ENCODE data around the gene DAZAP1. TPM values are rescaled to one million over a fixed set of nuclear protein-coding genes. Genes with fewer than 3 reads are reported as not detected.

Gene DAZAP1
- total RNA-seq, 2 experiments from 2014 or later, result 128 to 133 TPM

GRCh38 chr19:1370579-1371361 lies 36.6 kb upstream of the DAZAP1 start:
- Mint-ChIP-seq H3K27ac (no peak overlapping the region), H3K9me3 (no peaks in the 10 kb centered on the region), H3K27me3 (no peaks in the 10 kb centered on the region), H3K36me3 (ENCODE audit: low read depth) (peaks cover 24% of the 10 kb centered on the region), H3K4me3 (no peak overlapping the region), H3K4me1 (ENCODE audit: low read depth) (no peaks in the 10 kb centered on the region)
- POLR2A ChIA-PET, result no interaction called here
- Histone ChIP-seq H3K27me3 (ENCODE audit: control insufficient read depth in 1 of 2, insufficient read depth in 2 of 2, low read length in 2 of 2) (no peaks in the 10 kb centered on the region), H3K4me3 (ENCODE audit: low read length) (no peak overlapping the region), H3K9me3 (ENCODE audit: control insufficient read depth in 1 of 2, insufficient read depth in 1 of 2, low read length in 2 of 2) (no peaks in the 10 kb centered on the region), H3K27ac (ENCODE audit: low read depth in 1 of 2, low read length in 2 of 2) (no peak overlapping the region), H3K4me1 (ENCODE audit: insufficient read depth, low read length) (no peaks in the 10 kb centered on the region), H3K36me3 (ENCODE audit: insufficient read depth, low read length) (peaks cover 37% of the 10 kb centered on the region)
- intact Hi-C loops (cut with DNase I, micrococcal nuclease), result no loop called here
- TF ChIP-seq, protein P1, sequence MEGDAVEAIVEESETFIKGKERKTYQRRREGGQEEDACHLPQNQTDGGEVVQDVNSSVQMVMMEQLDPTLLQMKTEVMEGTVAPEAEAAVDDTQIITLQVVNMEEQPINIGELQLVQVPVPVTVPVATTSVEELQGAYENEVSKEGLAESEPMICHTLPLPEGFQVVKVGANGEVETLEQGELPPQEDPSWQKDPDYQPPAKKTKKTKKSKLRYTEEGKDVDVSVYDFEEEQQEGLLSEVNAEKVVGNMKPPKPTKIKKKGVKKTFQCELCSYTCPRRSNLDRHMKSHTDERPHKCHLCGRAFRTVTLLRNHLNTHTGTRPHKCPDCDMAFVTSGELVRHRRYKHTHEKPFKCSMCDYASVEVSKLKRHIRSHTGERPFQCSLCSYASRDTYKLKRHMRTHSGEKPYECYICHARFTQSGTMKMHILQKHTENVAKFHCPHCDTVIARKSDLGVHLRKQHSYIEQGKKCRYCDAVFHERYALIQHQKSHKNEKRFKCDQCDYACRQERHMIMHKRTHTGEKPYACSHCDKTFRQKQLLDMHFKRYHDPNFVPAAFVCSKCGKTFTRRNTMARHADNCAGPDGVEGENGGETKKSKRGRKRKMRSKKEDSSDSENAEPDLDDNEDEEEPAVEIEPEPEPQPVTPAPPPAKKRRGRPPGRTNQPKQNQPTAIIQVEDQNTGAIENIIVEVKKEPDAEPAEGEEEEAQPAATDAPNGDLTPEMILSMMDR (IDR thresholded peaks at IDR 0.05), result no peak
- ATAC-seq (ENCODE audit: poor library complexity) (no peak), DNase-seq (peak in 1 of 14 experiments; percentile 31)
- CTCF ChIA-PET, result interaction anchor here (1.4 to 2.7 kb wide), 3 partner anchors 12 to 127 kb away, joined by 3 to 12 read pairs (median 11); no protein-coding TSS in a partner anchor

DNA sequence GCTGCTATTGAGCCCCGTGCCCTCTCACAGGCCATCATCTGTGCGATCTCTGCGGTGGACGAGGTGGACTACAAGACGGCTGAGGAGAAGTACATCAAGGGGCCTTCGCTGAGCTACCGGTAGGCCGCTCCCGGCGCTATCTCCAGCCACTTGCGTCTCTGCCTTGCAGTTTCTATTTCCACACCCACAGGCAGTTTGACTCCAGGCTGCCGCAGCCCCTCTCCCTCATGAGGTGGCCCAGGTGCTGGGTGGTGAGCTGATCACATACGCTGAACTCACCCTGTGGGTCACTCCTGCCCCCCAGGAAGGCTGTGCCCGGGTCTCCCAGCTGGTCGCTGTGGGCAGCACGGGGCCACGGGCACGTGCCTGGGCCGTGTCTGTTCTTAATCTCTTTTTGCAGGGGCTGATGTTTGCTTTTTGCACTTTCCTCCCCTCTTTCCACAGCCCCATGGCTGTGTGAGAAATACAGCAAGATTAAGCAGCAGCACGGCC lies 34.3 kb upstream of the DAZAP1 start:
- H3K4me3 ChIP-seq (ENCODE audit: low read length), result no peak overlapping the region
- H3K27ac Mint-ChIP-seq, result no peak overlapping the region
- H3K4me1 Mint-ChIP-seq (ENCODE audit: low read depth), result no peaks in the 10 kb centered on the region
- no peaks in the 10 kb centered on the region for H3K27me3 Mint-ChIP-seq
- ATAC-seq (ENCODE audit: poor library complexity) (no peak), DNase-seq (no peak)
- no peaks in the 10 kb centered on the region for H3K9me3 ChIP-seq (ENCODE audit: control insufficient read depth in 1 of 2, insufficient read depth in 1 of 2, low read length in 2 of 2)
- no peak overlapping the region for H3K4me3 Mint-ChIP-seq
- TF ChIP-seq, protein P1 (IDR thresholded peaks at IDR 0.05), result no peak
- ChIA-PET CTCF (interaction anchor here (1.3 to 2.7 kb wide), 3 partner anchors 9 to 129 kb away, joined by 4 to 12 read pairs (median 11); no protein-coding TSS in a partner anchor), POLR2A (interaction anchor here (1.4 kb wide), 1 partner anchor 94 kb away, joined by 6 read pairs; no protein-coding TSS in a partner anchor)
- no peak overlapping the region for H3K27ac ChIP-seq (ENCODE audit: low read depth in 1 of 2, low read length in 2 of 2)
- intact Hi-C loops (cut with DNase I, micrococcal nuclease), result no loop called here
- H3K9me3 Mint-ChIP-seq, result no peaks in the 10 kb centered on the region
- no peaks in the 10 kb centered on the region for H3K4me1 ChIP-seq (ENCODE audit: insufficient read depth, low read length)
- peaks cover 20% of the 10 kb centered on the region for H3K36me3 Mint-ChIP-seq (ENCODE audit: low read depth)
- no peaks in the 10 kb centered on the region for H3K27me3 ChIP-seq (ENCODE audit: control insufficient read depth in 1 of 2, insufficient read depth in 2 of 2, low read length in 2 of 2)
- peaks cover 28% of the 10 kb centered on the region for H3K36me3 ChIP-seq (ENCODE audit: insufficient read depth, low read length)

DNA sequence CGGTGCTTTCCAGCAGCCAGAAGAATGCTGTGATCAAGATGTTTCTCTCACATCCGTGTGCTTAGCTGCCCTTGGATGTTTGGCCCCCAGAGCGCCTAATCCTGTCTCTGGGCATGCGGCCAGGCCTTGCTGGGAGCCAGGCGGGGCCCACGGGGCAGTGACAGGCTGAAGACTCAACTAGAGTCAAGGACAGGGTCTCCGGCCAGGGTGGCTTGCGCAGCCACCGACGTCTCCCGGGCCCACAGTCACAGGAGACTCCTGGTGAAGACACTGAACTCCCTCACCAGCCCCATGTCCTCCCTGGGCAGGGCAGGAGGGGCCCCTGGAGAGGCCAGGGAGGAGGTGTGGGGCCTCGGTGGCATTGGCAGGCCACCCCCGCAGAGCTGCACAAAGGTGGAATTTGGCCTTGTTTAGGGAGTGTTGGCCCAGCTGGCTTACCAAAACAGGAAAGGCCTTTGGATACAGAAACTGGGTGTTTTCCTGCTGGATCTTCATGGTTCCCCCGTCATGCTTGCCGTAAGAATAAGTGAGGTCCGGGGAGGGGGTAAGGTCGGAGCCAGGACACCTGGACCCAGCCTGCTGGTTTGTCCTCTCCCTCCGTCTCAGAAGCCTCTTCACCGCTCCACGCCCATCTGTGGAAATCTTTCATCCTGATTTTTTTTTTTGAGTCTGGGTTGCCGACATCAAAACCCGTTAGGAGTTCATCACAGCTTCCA lies 33.7 kb upstream of the DAZAP1 start:
- CTCF ChIA-PET, result interaction anchor here (2.4 to 2.7 kb wide), 2 partner anchors 94 to 130 kb away, joined by 11 to 12 read pairs; no protein-coding TSS in a partner anchor

More for the DNA sequence above, 33.7 kb upstream of the DAZAP1 start:
- H3K4me1 ChIP-seq (ENCODE audit: insufficient read depth, low read length), result no peaks in the 10 kb centered on the region
- H3K4me3 ChIP-seq (ENCODE audit: low read length), result no peak overlapping the region
- no peak for ATAC-seq (ENCODE audit: poor library complexity)
- H3K27ac Mint-ChIP-seq, result no peak overlapping the region
- DNase-seq, result no peak
- H3K36me3 ChIP-seq (ENCODE audit: insufficient read depth, low read length), result peaks cover 28% of the 10 kb centered on the region
- POLR2A ChIA-PET, result no interaction called here
- no peaks in the 10 kb centered on the region for H3K9me3 Mint-ChIP-seq
- no peaks in the 10 kb centered on the region for H3K27me3 ChIP-seq (ENCODE audit: control insufficient read depth in 1 of 2, insufficient read depth in 2 of 2, low read length in 2 of 2)
- TF ChIP-seq, protein P1 (IDR thresholded peaks at IDR 0.05), result no peak
- intact Hi-C loops (cut with DNase I, micrococcal nuclease), result no loop called here
- H3K27ac ChIP-seq (ENCODE audit: low read depth in 1 of 2, low read length in 2 of 2), result no peak overlapping the region
- H3K9me3 ChIP-seq (ENCODE audit: control insufficient read depth in 1 of 2, insufficient read depth in 1 of 2, low read length in 2 of 2), result no peaks in the 10 kb centered on the region
- peaks cover 20% of the 10 kb centered on the region for H3K36me3 Mint-ChIP-seq (ENCODE audit: low read depth)
- no peak overlapping the region for H3K4me3 Mint-ChIP-seq
- H3K4me1 Mint-ChIP-seq (ENCODE audit: low read depth), result no peaks in the 10 kb centered on the region
- no peaks in the 10 kb centered on the region for H3K27me3 Mint-ChIP-seq

All from CD4-positive, alpha-beta T cell (primary cell).